Liver (tissue), 9 donors: ENCODE results near the gene DCDC2C. TPM values are rescaled to one million over a fixed set of nuclear protein-coding genes. Genes with fewer than 3 reads are reported as not detected.

Experiments
- DNase-seq: peaks from one replicate; pipeline ENCODE4 v3.0.0-alpha.2; 2017; ENCODE audit warnings: low spot score
- H3K27ac ChIP-seq, 2 donors: one replicate each; pipeline ENCODE4 v1.7.0; 2013; ENCODE audit warnings: inconsistent platforms in 2 of 2, low read length in 2 of 2, control low read depth in 1 of 2, low read depth in 1 of 2, mild to moderate bottlenecking in 1 of 2
- H3K27me3 ChIP-seq, 4 donors: one replicate each; pipeline versions ENCODE4 v1.6.1 to v1.7.0; 2013; ENCODE audit warnings: low read length in 3 of 4, inconsistent platforms in 1 of 4, mild to moderate bottlenecking in 1 of 4, moderate library complexity in 1 of 4; ENCODE audit not compliant: control insufficient read depth in 4 of 4, insufficient read depth in 4 of 4
- H3K36me3 ChIP-seq, 4 donors: one replicate each; pipeline versions ENCODE4 v1.6.1 to v1.7.0; 2013; ENCODE audit warnings: low read length in 3 of 4, mild to moderate bottlenecking in 3 of 4, low read depth in 1 of 4, moderate library complexity in 1 of 4; ENCODE audit not compliant: control insufficient read depth in 4 of 4, insufficient read depth in 3 of 4
- H3K4me1 ChIP-seq, 4 donors: one replicate each; pipeline versions ENCODE4 v1.6.1 to v1.7.0; 2013; ENCODE audit warnings: low read length in 3 of 4, mild to moderate bottlenecking in 3 of 4, moderate library complexity in 1 of 4; ENCODE audit not compliant: control insufficient read depth in 4 of 4, insufficient read depth in 4 of 4
- H3K4me3 ChIP-seq, 3 donors: one replicate each; pipeline versions ENCODE4 v1.6.1 to v1.7.0; 2013; ENCODE audit warnings: low read length in 3 of 3, control low read depth in 1 of 3, low read depth in 1 of 3, mild to moderate bottlenecking in 1 of 3
- H3K9ac ChIP-seq, 2 donors: one replicate each; pipeline ENCODE4 v1.7.0; 2013; ENCODE audit warnings: low read length in 2 of 2, mild to moderate bottlenecking in 2 of 2, moderate library complexity in 2 of 2, control low read depth in 1 of 2, low read depth in 1 of 2
- H3K9me3 ChIP-seq, 4 donors: one replicate each; pipeline versions ENCODE4 v1.6.1 to v1.7.0; 2013; ENCODE audit warnings: low read length in 3 of 4; ENCODE audit not compliant: control insufficient read depth in 4 of 4
- ATF3 ChIP-seq: IDR thresholded peaks from 2 replicates; pipeline ENCODE4 v1.6.1; 2016; ENCODE audit warnings: antibody characterized with exemption
- FOXA1 ChIP-seq: IDR thresholded peaks from 2 replicates; pipeline ENCODE4 v1.6.1; 2016; ENCODE audit warnings: antibody characterized with exemption
- FOXA2 ChIP-seq: IDR thresholded peaks from 2 replicates; pipeline ENCODE4 v1.6.1; 2016; ENCODE audit warnings: antibody characterized with exemption
- GABPA ChIP-seq, 2 donors: IDR thresholded peaks in 1 of 2; conservative IDR thresholded peaks in 1 of 2; 2 replicates each; pipeline ENCODE4 v1.6.1; 2016; ENCODE audit warnings: antibody characterized with exemption in 2 of 2, mild to moderate bottlenecking in 1 of 2, moderate library complexity in 1 of 2
- HNF4A ChIP-seq, 2 donors: conservative IDR thresholded peaks; 2 replicates each; pipeline ENCODE4 v1.6.1; 2016; ENCODE audit warnings: antibody characterized with exemption in 2 of 2, mild to moderate bottlenecking in 2 of 2
- HNF4G ChIP-seq: IDR thresholded peaks from 2 replicates; pipeline ENCODE4 v1.6.1; 2016; ENCODE audit warnings: antibody characterized with exemption
- JUND ChIP-seq, 2 donors: IDR thresholded peaks; 2 replicates each; pipeline ENCODE4 v1.6.1; 2016; ENCODE audit warnings: antibody characterized with exemption in 2 of 2
- MAX ChIP-seq: IDR thresholded peaks from 2 replicates; pipeline ENCODE4 v1.6.1; 2016; ENCODE audit warnings: antibody characterized with exemption
- NR2F2 ChIP-seq: IDR thresholded peaks from 2 replicates; pipeline ENCODE4 v1.6.1; 2016; ENCODE audit warnings: antibody characterized with exemption
- RAD21 ChIP-seq, 2 donors: IDR thresholded peaks; 2 replicates each; pipeline ENCODE4 v1.6.1; 2016; ENCODE audit warnings: antibody characterized with exemption in 2 of 2, mild to moderate bottlenecking in 2 of 2
- RXRA ChIP-seq, 2 donors: IDR thresholded peaks; 2 replicates each; pipeline ENCODE4 v1.6.1; 2017 to 2018; ENCODE audit warnings: antibody characterized with exemption in 2 of 2, mild to moderate bottlenecking in 1 of 2
- SP1 ChIP-seq: IDR thresholded peaks from 2 replicates; pipeline ENCODE4 v1.6.1; 2018; ENCODE audit warnings: antibody characterized with exemption, mild to moderate bottlenecking
- TAF1 ChIP-seq: conservative IDR thresholded peaks from 2 replicates; pipeline ENCODE4 v1.6.1; 2016; ENCODE audit warnings: antibody characterized with exemption, mild to moderate bottlenecking
- YY1 ChIP-seq: IDR thresholded peaks from 2 replicates; pipeline ENCODE4 v1.6.1; 2016; ENCODE audit warnings: antibody characterized with exemption, mild to moderate bottlenecking
- WGBS: extraction: QIAGEN DNeasy Blood & Tissue Kit; methylation state at CpG from one replicate; pipeline ENCODE4 v1.1.7; 2013; 5-methylcytosine and 5-hydroxymethylcytosine counted together
- polyA plus RNA-seq, 2 donors: library from polyadenylated mRNA; stranded (reverse) in 1 of 2; unstranded in 1 of 2; fragments of 200-250 nt in 1 of 2; fragments of >200 nt in 1 of 2; fragmentation: Nextera tagmentation in 1 of 2; extraction: Ambion mirVana in 1 of 2; gene quantifications; one replicate each; pipeline versions ENCODE4 v1.2.1 to v1.2.3, GENCODE V29; 2013 to 2015
- total RNA-seq, 2 donors: library from RNA; depleted of rRNA; stranded (reverse); fragments of >200 nt; gene quantifications; one replicate each; pipeline ENCODE4 v1.2.3, GENCODE V29; 2014
- TF ChIP-seq, protein P1 (sequence below): IDR thresholded peaks from 2 replicates; pipeline ENCODE4 v1.6.1; 2016; ENCODE audit warnings: antibody characterized with exemption, mild to moderate bottlenecking
- TF ChIP-seq, protein P2 (sequence below): IDR thresholded peaks from 2 replicates; pipeline ENCODE4 v1.6.1; 2016; ENCODE audit warnings: antibody characterized with exemption
- donor health status: healthy.
- donor health status: healthy.
- donor health status: healthy.
- donor health status: healthy.
- donor health status: healthy.

Gene DCDC2C
- total and polyA plus RNA-seq, 4 donors: not detected

DNA sequence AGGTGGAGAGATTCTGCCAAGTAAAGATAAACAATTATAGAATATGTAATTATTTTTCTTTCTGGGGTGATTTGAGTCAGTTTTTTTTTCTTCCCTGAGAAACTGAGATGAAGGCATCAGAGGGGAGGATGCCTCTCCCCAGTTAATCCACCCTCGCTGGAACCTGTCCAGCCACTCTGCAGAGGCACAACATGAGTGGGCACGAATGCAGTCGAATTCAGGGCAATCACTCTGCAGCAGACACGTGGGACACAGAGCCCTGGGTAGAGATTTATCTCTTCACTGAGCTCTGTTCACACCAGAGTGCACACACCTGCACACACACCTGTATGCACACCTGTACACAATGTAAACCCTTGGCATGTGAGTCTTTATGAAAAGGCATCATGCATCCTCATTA is 154.2 kb downstream of the DCDC2C start:
- Histone ChIP-seq H3K9ac (no peak overlapping the region), H3K4me3 (no peak overlapping the region), H3K9me3 (peaks cover 2 to 13% (median 7%) of the 10 kb centered on the region in 4 donors), H3K36me3 (no peaks in the 10 kb centered on the region), H3K27ac (no peak overlapping the region), H3K27me3 (no peaks in the 10 kb centered on the region), H3K4me1 (no peaks in the 10 kb centered on the region)
- no peak for TF ChIP-seq ATF3
- TF ChIP-seq, protein P1, sequence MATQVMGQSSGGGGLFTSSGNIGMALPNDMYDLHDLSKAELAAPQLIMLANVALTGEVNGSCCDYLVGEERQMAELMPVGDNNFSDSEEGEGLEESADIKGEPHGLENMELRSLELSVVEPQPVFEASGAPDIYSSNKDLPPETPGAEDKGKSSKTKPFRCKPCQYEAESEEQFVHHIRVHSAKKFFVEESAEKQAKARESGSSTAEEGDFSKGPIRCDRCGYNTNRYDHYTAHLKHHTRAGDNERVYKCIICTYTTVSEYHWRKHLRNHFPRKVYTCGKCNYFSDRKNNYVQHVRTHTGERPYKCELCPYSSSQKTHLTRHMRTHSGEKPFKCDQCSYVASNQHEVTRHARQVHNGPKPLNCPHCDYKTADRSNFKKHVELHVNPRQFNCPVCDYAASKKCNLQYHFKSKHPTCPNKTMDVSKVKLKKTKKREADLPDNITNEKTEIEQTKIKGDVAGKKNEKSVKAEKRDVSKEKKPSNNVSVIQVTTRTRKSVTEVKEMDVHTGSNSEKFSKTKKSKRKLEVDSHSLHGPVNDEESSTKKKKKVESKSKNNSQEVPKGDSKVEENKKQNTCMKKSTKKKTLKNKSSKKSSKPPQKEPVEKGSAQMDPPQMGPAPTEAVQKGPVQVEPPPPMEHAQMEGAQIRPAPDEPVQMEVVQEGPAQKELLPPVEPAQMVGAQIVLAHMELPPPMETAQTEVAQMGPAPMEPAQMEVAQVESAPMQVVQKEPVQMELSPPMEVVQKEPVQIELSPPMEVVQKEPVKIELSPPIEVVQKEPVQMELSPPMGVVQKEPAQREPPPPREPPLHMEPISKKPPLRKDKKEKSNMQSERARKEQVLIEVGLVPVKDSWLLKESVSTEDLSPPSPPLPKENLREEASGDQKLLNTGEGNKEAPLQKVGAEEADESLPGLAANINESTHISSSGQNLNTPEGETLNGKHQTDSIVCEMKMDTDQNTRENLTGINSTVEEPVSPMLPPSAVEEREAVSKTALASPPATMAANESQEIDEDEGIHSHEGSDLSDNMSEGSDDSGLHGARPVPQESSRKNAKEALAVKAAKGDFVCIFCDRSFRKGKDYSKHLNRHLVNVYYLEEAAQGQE: no peak
- no peak for TF ChIP-seq HNF4A (conservative IDR thresholded peaks at IDR 0.05)
- TF ChIP-seq, protein P2, sequence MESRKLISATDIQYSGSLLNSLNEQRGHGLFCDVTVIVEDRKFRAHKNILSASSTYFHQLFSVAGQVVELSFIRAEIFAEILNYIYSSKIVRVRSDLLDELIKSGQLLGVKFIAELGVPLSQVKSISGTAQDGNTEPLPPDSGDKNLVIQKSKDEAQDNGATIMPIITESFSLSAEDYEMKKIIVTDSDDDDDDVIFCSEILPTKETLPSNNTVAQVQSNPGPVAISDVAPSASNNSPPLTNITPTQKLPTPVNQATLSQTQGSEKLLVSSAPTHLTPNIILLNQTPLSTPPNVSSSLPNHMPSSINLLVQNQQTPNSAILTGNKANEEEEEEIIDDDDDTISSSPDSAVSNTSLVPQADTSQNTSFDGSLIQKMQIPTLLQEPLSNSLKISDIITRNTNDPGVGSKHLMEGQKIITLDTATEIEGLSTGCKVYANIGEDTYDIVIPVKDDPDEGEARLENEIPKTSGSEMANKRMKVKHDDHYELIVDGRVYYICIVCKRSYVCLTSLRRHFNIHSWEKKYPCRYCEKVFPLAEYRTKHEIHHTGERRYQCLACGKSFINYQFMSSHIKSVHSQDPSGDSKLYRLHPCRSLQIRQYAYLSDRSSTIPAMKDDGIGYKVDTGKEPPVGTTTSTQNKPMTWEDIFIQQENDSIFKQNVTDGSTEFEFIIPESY: no peak
- no peak for TF ChIP-seq SP1
- no peak for TF ChIP-seq FOXA1
- TF ChIP-seq RAD21 (IDR thresholded peaks at IDR 0.05): no peak
- no peak for TF ChIP-seq RXRA (IDR thresholded peaks at IDR 0.05)
- TF ChIP-seq NR2F2: no peak
- TF ChIP-seq TAF1: no peak
- no peak for TF ChIP-seq GABPA (IDR thresholded peaks at IDR 0.05 in 1 of 2, conservative IDR thresholded peaks at IDR 0.05 in 1 of 2)
- TF ChIP-seq MAX: no peak
- no peak for TF ChIP-seq JUND (IDR thresholded peaks at IDR 0.05)
- no peak for TF ChIP-seq FOXA2
- TF ChIP-seq HNF4G: no peak
- no peak for TF ChIP-seq YY1
- no peak for DNase-seq
- 56% methylated on average over 4 of the region's 4 CpGs for WGBS

DNA sequence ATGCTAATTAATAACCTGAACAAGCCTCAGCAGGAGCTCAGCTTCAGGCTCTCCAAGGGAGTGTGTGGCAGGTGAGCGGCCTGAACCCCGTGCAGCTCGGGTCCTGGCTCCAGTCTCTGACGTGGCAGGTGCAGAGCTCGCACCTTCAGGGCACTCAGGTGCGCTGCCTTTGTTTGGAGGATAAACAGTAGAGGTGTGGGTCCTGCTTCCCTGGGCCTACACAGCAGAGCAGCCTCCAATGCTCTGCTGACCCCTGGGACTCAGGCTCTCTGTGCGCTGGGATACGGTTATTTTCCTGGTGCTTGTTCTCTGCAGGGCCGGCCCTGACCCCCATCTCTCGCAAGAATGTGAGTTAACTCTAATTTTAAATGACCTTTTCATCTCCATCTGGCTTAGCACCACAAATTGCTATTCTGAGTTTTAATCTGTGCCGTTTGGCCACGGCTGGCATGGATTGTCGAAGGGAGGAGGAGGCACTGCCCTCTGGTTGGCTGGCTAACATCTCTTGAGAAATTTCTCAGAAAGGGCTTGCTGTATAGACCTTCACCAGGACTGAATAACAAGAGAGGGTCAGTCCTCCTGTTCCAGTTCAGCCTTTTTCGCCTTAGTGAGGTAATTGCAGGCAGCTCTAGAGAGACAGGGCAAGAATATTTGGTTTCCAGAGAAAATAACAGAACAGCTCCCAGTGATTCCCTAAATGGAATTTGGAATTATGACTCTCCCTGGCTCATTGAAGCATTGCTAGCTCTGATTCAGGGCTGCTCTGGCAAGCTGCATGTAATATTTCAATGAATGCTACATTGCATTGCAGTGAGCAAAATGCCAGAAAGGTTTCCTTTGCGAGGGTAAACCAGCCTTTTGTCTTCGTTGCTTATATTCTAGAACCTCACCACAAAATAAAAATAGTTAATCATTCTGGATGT is 161.8 kb downstream of the DCDC2C start:
- Histone ChIP-seq H3K9ac (no peak overlapping the region), H3K36me3 (no peaks in the 10 kb centered on the region), H3K27ac (no peak overlapping the region), H3K4me1 (no peaks in the 10 kb centered on the region), H3K9me3 (no peaks in the 10 kb centered on the region), H3K27me3 (no peaks in the 10 kb centered on the region), H3K4me3 (no peak overlapping the region)
- WGBS: 73% methylated on average over 16 of the region's 16 CpGs
- DNase-seq: no peak
- TF ChIP-seq JUND (IDR thresholded peaks at IDR 0.05) (no peak), ATF3 (no peak), FOXA2 (no peak)
